NOMO-1 treated with dmso at 0.1 percent for 144 hours (cell line): Measurements from ENCODE around the gene ALDH2.
"Not testable (repeated sequence)": the region's sequence is repeated elsewhere in the genome, so short reads cannot be mapped to it uniquely, and the experiment has no call there.

Experiments
- DNase-seq: peaks from one replicate; lab custom pipeline; 2025; ENCODE audit not compliant: unreplicated experiment; lab: John Stamatoyannopoulos, UW

The ALDH2 gene

DNA sequence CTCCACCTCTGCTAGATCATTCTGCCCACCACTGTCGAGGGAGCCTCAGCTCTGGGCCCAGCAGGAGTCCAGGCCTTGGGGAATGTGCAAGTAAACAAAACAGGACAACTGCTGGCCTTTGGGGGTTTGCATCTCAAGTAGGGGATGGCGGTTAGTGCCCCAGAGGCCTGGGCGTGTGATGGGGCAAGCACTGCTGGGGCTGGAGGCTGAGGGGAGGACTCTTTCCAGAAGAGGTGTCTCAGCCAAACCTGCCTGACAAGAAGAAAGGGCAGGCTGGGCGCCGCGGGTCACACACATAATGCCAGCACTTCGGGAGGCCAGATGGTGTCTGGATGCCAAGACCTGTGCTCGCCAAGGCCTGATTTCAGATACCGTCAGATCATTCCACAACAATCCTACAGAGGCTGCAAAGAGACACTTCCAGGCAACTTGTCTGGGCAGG lies 8.6 kb upstream of the ALDH2 start:
- no peak for DNase-seq

- no peak for DNase-seq
Observed at GRCh38 chr12:111759271-111759670, 7.5 kb upstream of the ALDH2 start.

- DNase-seq = no peak
Observed at GRCh38 chr12:111759991-111760390, 6.7 kb upstream of the ALDH2 start.

- DNase-seq = no peak
Observed at GRCh38 chr12:111761099-111761498, 5.6 kb upstream of the ALDH2 start.

DNA sequence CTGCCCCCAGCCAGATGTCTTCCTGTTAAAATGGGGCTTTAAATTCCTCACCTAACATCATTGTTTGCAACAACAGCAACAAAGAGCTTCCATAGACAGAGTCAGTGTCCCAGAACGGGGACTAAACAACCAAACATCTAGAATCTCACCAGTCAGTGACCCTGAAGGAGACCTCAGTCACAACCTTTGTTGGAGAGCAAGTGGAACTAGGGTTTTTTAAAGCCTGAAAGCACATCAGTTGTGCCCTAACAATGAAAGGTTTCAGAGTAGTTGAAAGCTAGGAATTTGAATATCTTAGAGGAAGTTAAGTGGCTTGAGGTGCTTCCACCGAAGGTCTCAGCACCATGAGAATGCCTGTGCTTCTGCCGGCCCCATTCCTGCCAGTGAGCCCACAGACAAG lies 5.0 kb upstream of the ALDH2 start:
- no peak for DNase-seq

- not testable (repeated sequence) for DNase-seq
Observed at GRCh38 chr12:111763552-111763951, 3.2 kb upstream of the ALDH2 start.

DNA sequence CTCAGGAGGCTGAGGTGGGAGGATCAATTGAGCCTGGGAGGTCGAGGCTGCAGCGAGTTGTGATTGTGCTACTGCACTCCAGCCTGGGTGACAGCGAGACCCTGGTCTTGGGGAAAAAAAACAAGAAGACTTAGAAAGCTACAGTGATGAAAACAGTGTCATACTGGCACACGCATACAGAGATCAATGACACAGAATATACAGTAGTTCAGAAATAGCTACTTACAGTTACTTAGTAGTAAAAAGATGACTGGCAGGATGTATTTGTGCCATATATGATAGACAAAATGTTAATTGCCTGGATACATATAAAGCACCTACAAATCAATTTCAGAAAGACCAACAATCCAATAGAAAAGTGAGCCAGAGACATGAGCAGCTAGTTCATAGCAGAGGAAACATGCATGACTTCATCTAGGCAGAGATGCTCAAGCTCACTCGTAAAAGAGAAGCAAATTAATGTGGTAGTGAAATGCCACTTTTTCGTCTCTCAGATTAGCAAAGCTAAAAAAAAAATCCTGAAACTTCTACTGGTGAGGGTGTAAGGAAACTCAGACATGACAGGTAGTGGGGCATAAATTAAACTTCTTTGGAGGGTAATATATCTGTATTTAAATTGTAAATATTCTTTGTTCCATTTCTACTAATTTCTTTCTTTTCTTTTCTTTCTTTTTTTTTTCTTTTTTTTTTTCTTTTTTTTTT lies 2.5 kb upstream of the ALDH2 start:
- no peak for DNase-seq

DNA sequence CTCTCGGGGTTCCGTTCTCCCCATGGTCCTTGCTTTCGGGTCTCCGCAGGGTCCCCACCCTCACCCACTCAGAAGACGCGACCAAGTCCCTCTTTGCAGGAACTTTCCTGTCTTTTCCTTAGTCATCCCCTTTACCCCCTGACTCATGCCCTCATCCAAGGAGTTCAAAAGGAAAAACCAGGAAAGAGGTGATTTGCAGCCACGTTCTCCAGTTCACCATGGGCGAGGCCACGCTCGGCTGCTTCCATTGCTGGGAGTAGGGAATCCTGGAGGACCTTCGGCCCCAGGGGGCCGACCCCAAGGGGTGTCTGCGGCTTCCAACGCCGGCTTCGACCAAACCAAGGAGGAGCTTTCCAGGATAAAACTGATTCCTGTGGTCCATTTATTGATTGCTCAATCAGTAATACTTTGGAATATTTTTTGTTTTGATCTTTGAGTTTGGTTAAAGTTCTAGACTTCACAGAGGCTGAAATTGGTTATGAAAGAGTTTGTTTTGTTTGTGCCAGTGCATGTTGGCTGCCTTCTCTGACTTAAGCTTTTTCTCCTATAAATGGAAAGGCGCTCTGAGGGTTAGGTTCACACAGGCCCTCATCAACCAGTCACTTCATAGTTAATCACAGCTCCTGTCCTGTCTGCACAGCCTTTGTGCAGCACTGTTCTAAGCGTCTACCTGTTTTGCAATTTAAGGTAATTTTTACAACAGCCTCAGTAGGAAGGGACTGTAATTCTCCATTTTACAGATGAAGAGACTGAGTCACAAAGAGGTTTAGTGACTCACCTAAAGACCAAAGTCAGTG lies 827 bp downstream of the ALDH2 start:
- no peak for DNase-seq

- DNase-seq = no peak
Observed at GRCh38 chr12:111768159-111768895, 1.6 kb downstream of the ALDH2 start.

- no peak for DNase-seq
Observed at GRCh38 chr12:111769599-111769998, 2.9 kb downstream of the ALDH2 start.

GRCh38 chr12:111773801-111774551 lies 7.2 kb downstream of the ALDH2 start:
- peak; percentile 29 for DNase-seq

- peak; percentile 90 for DNase-seq
Observed at GRCh38 chr12:111775205-111776193, 8.8 kb downstream of the ALDH2 start.

- no peak for DNase-seq
Observed at GRCh38 chr12:111776836-111777344, 10.2 kb downstream of the ALDH2 start.

GRCh38 chr12:111777345-111778045 lies 10.8 kb downstream of the ALDH2 start:
- DNase-seq = no peak

- DNase-seq = no peak
Observed at GRCh38 chr12:111780166-111780565, 13.4 kb downstream of the ALDH2 start.

DNA sequence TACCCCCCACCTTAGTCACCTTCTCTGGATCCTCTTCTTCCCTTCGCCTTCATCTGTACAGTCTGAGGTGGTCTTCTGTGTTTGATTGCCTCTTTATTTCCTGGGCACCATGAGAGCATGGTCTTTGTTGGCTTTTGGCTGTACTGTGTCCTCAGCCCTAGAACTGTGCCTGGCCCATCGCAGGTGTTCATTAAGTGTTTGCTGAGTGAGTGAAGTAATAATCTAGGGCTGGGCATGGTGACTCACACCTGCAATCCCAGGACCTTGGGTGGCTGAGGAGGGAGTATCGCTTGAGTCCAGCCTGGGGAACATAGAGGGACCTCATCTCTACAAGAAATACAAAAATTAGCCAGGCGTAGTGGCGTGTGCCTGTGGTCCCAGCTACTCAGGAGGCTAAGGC lies 13.9 kb downstream of the ALDH2 start:
- no peak for DNase-seq

DNA sequence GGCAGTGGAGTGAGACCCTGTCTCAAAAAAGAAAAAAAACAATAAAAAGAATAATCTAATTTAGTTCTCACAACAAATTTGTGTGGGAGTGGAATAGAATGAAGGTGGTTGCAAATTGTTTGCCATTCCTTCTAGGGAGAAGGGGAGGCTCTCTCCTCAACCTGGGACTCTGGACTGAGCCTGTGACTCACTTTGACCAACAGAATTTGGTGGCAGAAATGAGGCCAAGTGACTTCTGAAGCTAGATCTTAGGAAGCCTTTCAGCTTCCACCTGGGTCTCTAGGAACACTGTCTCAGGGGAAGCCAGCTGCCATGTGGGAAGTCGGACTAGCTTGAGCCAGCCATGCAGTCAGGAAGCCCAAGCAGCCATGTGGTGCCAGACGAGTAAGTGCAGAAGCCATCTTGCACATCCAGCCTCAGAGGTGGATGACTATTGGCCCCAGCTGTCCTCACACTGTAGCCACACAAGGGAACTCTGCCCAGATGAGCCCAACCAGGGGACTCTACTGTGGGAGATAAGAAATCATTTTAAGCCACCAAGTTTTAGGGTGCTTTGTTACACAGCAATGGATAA lies 14.4 kb downstream of the ALDH2 start:
- DNase-seq = no peak

DNA sequence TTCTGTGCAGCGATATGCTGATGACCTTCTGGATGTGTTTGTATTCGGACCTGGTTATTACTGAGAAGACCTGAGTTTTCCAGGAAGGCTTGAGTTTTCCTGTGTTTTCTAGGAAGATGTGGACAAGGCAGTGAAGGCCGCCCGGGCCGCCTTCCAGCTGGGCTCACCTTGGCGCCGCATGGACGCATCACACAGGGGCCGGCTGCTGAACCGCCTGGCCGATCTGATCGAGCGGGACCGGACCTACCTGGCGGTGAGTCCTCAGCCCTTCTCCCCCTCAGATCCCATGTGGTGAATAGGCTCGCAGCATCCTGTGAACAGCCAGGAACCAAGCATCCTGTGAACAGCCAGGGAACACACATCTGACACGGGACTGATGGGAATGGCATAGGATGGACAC lies 16.3 kb downstream of the ALDH2 start:
- no peak for DNase-seq

- no peak for DNase-seq
Observed at GRCh38 chr12:111784953-111785352, 18.2 kb downstream of the ALDH2 start.
